Measurements from ENCODE around the gene PPARGC1A. TPM values are rescaled to one million over a fixed set of nuclear protein-coding genes. Genes with fewer than 3 reads are reported as not detected.

Gene PPARGC1A
- total and polyA plus RNA-seq, 2 donors (not counting 3 experiments of a cell fraction or from before 2014, with no cell fraction given) = not detected

GRCh38 chr4:23762551-23762950 is 127.3 kb downstream of the PPARGC1A start:
- Histone ChIP-seq H3K4me1 (ENCODE audit: control insufficient read depth, extremely low read depth, insufficient read depth, low read length) (no peaks in the 10 kb centered on the region), H3K4me3 (replicated peaks in 1 of 3; ENCODE audit: insufficient read depth in 1 of 3, low read depth in 1 of 3, low read length in 3 of 3) (no peak overlapping the region), H3K9me3 (replicated peaks; ENCODE audit: control insufficient read depth, insufficient read depth, low read length) (peaks cover 2% of the 10 kb centered on the region), H3K9ac (replicated peaks; ENCODE audit: extremely low read depth, insufficient read depth, low read length) (no peak overlapping the region), H3K27ac (ENCODE audit: insufficient read depth, low read depth, low read length) (no peak overlapping the region), H3K4me2 (ENCODE audit: insufficient read depth, low read length) (no peak overlapping the region), H3K9me1 (replicated peaks; ENCODE audit: control insufficient read depth, extremely low read depth, insufficient read depth, low read length) (no peaks in the 10 kb centered on the region), H3K36me3 (ENCODE audit: control insufficient read depth in 2 of 2, extremely low read depth in 1 of 2, insufficient read depth in 2 of 2, low read length in 2 of 2) (no peaks in the 10 kb centered on the region), H4K20me1 (replicated peaks; ENCODE audit: control insufficient read depth, extremely low read depth, insufficient read depth, low read length) (no peaks in the 10 kb centered on the region), H2AFZ (ENCODE audit: low read depth, low read length) (no peak overlapping the region), H3K79me2 (ENCODE audit: control insufficient read depth, insufficient read depth, low read length) (no peaks in the 10 kb centered on the region), H3K27me3 (ENCODE audit: control insufficient read depth in 2 of 2, insufficient read depth in 2 of 2, low read length in 2 of 2) (no peaks in the 10 kb centered on the region)
- no peak for FAIRE-seq
- ChIA-PET CTCF (no interaction called here), POLR2A (no interaction called here)
- DNase-seq (ENCODE audit: low read depth, low spot score) = no peak
- dilution Hi-C loops (cut with MboI; ENCODE audit: extremely low pct_ligation_motif_present, low sequenced_read_pairs) (no loop called here), intact Hi-C loops (cut with micrococcal nuclease) (no loop called here)
- no peak for TF ChIP-seq GATA2 (IDR thresholded peaks at IDR 0.05; ENCODE audit: insufficient read depth, insufficient read length, low read depth, low read length)
- TF ChIP-seq EZH2 (IDR thresholded peaks at IDR 0.05; ENCODE audit: borderline replicate concordance, low read depth, low read length, severe bottlenecking) = no peak
- no peak for TF ChIP-seq MYC (IDR thresholded peaks at IDR 0.05; ENCODE audit: low read depth, low read length)
- TF ChIP-seq CTCF (IDR thresholded peaks at IDR 0.05; ENCODE audit: extremely low read depth in 1 of 2, insufficient read depth in 1 of 2, low read depth in 1 of 2, low read length in 2 of 2) = no peak
- no peak for TF ChIP-seq POLR2AphosphoS5 (IDR thresholded peaks at IDR 0.05; ENCODE audit: insufficient read depth, low read depth, low read length)
- no peak for TF ChIP-seq POLR2A (IDR thresholded peaks at IDR 0.05; ENCODE audit: low read depth, low read length)
- no TSS peak for BruUV-seq (replicated peaks)

- intact Hi-C loops (cut with micrococcal nuclease) (no loop called here), dilution Hi-C loops (cut with MboI; ENCODE audit: extremely low pct_ligation_motif_present, low sequenced_read_pairs) (no loop called here)
- Histone ChIP-seq H3K4me2 (ENCODE audit: insufficient read depth, low read length) (no peak overlapping the region), H4K20me1 (replicated peaks; ENCODE audit: control insufficient read depth, extremely low read depth, insufficient read depth, low read length) (no peaks in the 10 kb centered on the region), H3K9ac (replicated peaks; ENCODE audit: extremely low read depth, insufficient read depth, low read length) (no peak overlapping the region), H3K9me3 (replicated peaks; ENCODE audit: control insufficient read depth, insufficient read depth, low read length) (peaks cover 2% of the 10 kb centered on the region), H3K9me1 (replicated peaks; ENCODE audit: control insufficient read depth, extremely low read depth, insufficient read depth, low read length) (no peaks in the 10 kb centered on the region), H3K4me1 (ENCODE audit: control insufficient read depth, extremely low read depth, insufficient read depth, low read length) (no peaks in the 10 kb centered on the region), H3K27me3 (ENCODE audit: control insufficient read depth in 2 of 2, insufficient read depth in 2 of 2, low read length in 2 of 2) (no peaks in the 10 kb centered on the region), H3K36me3 (ENCODE audit: control insufficient read depth in 2 of 2, extremely low read depth in 1 of 2, insufficient read depth in 2 of 2, low read length in 2 of 2) (no peaks in the 10 kb centered on the region), H2AFZ (ENCODE audit: low read depth, low read length) (no peak overlapping the region), H3K4me3 (replicated peaks in 1 of 3; ENCODE audit: insufficient read depth in 1 of 3, low read depth in 1 of 3, low read length in 3 of 3) (no peak overlapping the region), H3K27ac (ENCODE audit: insufficient read depth, low read depth, low read length) (no peak overlapping the region), H3K79me2 (ENCODE audit: control insufficient read depth, insufficient read depth, low read length) (no peaks in the 10 kb centered on the region)
- BruUV-seq (replicated peaks) = no TSS peak
- DNase-seq (ENCODE audit: low read depth, low spot score) (no peak), FAIRE-seq (no peak)
- ChIA-PET CTCF (no interaction called here), POLR2A (no interaction called here)
- TF ChIP-seq MYC (IDR thresholded peaks at IDR 0.05; ENCODE audit: low read depth, low read length) (no peak), EZH2 (IDR thresholded peaks at IDR 0.05; ENCODE audit: borderline replicate concordance, low read depth, low read length, severe bottlenecking) (no peak)
Observed at GRCh38 chr4:23759066-23759465, 130.8 kb downstream of the PPARGC1A start.
